K562 (cell line): ENCODE data around the gene NRROS. TPM values are rescaled to one million over a fixed set of nuclear protein-coding genes. Genes with fewer than 3 reads are reported as not detected.

Experiments
- ELF4 ChIP-seq: fragments of 450-650 bp; formaldehyde crosslinking; IDR thresholded peaks from 2 replicates; pipeline ENCODE4 v1.4.0; 2022; ENCODE audit warnings: missing genetic modification characterization
- EWSR1 ChIP-seq: fragments of 450-650 bp; IDR thresholded peaks from 2 replicates; pipeline ENCODE4 v1.6.1; 2018; ENCODE audit warnings: borderline replicate concordance, mild to moderate bottlenecking, low read depth, moderate library complexity; ENCODE audit not compliant: partially characterized antibody
- FOXJ2 ChIP-seq: fragments of 200-800 bp; sonication (Bioruptor generic); IDR thresholded peaks from 2 replicates; pipeline ENCODE4 v1.6.1; 2016; ENCODE audit warnings: missing genetic modification characterization, missing compliant biosample characterization
- GABPA ChIP-seq: fragments of 200-800 bp; sonication (Bioruptor generic); conservative IDR thresholded peaks from 2 replicates; pipeline ENCODE4 v1.6.1; 2016; ENCODE audit warnings: low read depth, missing genetic modification characterization, missing compliant biosample characterization
- MCM5 ChIP-seq: fragments of 450-650 bp; IDR thresholded peaks from 2 replicates; pipeline ENCODE4 v1.6.1; 2016; ENCODE audit warnings: low read depth
- NCOA2 ChIP-seq, 2 experiments: fragments of 450-650 bp; IDR thresholded peaks; 2 replicates each; pipeline ENCODE4 v1.6.1; 2018; ENCODE audit warnings: mild to moderate bottlenecking in 2 of 2, moderate library complexity in 1 of 2; ENCODE audit not compliant: partially characterized antibody in 2 of 2
- PCBP1 ChIP-seq: fragments of 200-400 bp; formaldehyde crosslinking; IDR thresholded peaks from 2 replicates; pipeline ENCODE4 v1.6.1; 2018; ENCODE audit warnings: mild to moderate bottlenecking, low read depth, low read length; ENCODE audit not compliant: poor library complexity, severe bottlenecking
- PRPF4 ChIP-seq: fragments of 200-400 bp; formaldehyde crosslinking; IDR thresholded peaks from one replicate; pipeline ENCODE4 v1.6.1; 2017; ENCODE audit warnings: low read length, low read depth, mild to moderate bottlenecking; ENCODE audit not compliant: insufficient read depth, poor library complexity, severe bottlenecking
- RBM14 ChIP-seq: fragments of 200-400 bp; formaldehyde crosslinking; IDR thresholded peaks from 2 replicates; pipeline ENCODE4 v1.6.1; 2018; ENCODE audit warnings: low read depth, mild to moderate bottlenecking, low read length, moderate library complexity, borderline replicate concordance; ENCODE audit not compliant: insufficient read depth
- RFX5 ChIP-seq: IDR thresholded peaks from 2 replicates; pipeline ENCODE4 v1.6.1; 2011; ENCODE audit warnings: low read depth, mild to moderate bottlenecking, improper control_type of control experiment, low read length
- SIN3B ChIP-seq: fragments of 450-650 bp; IDR thresholded peaks from 2 replicates; pipeline ENCODE4 v1.6.1; 2017; ENCODE audit warnings: low read depth, mild to moderate bottlenecking, moderate library complexity
- TBL1XR1 ChIP-seq, 2 experiments: IDR thresholded peaks; 2 replicates each; pipeline ENCODE4 v1.6.1; 2012; ENCODE audit warnings: improper control_type of control experiment in 2 of 2, low read length in 2 of 2, mild to moderate bottlenecking in 1 of 2
- TBP ChIP-seq: optimal IDR thresholded peaks from 2 replicates; pipeline ENCODE3; 2011; ENCODE audit warnings: low read depth, low read length, improper control_type of control experiment
- THRAP3 ChIP-seq: fragments of 450-650 bp; IDR thresholded peaks from 2 replicates; pipeline ENCODE4 v1.6.1; 2016; ENCODE audit warnings: mild to moderate bottlenecking, inconsistent platforms, borderline replicate concordance
- ZNF121 ChIP-seq: sonication (generic); formaldehyde crosslinking; conservative IDR thresholded peaks from 2 replicates; pipeline ENCODE4 v1.8.0; 2022; ENCODE audit warnings: missing genetic modification reagents
- ZNF134 ChIP-seq: fragments of 250-450 bp; sonication (Bioruptor Pico); conservative IDR thresholded peaks from 2 replicates; pipeline ENCODE4 v1.4.0; 2020
- ZNF347 ChIP-seq: fragments of 450-650 bp; formaldehyde crosslinking; IDR thresholded peaks from 2 replicates; pipeline ENCODE4 v1.4.0; 2020; ENCODE audit warnings: low read depth, mild to moderate bottlenecking, moderate library complexity
- ZNF518B ChIP-seq: fragments of 250-450 bp; sonication (Bioruptor Pico); IDR thresholded peaks from 2 replicates; pipeline ENCODE4 v1.5.0; 2021; ENCODE audit warnings: mild to moderate bottlenecking, moderate library complexity
- ZNF717 ChIP-seq: fragments of 250-450 bp; sonication (Bioruptor Pico); IDR thresholded peaks from 2 replicates; pipeline ENCODE4 v1.5.0; 2021
- polyA plus RNA-seq, 8 experiments: library from polyadenylated mRNA; depleted of rRNA in 4 of 8; stranded (reverse) in 5 of 8; unstranded in 3 of 8; fragments of >200 nt; fragmentation: Nextera tagmentation in 2 of 8; fragmentation: Illumina TruSeq in 1 of 8; extraction: Ambion mirVana in 2 of 8; extraction: Trizol in 1 of 8; gene quantifications; 2 replicates each; pipeline versions ENCODE4 v1.2.1 to v1.2.3, GENCODE V29; 2011 to 2014; ENCODE audit warnings: inconsistent platforms in 1 of 8, missing spikeins in 1 of 8
- total RNA-seq, 7 experiments: library from RNA; depleted of rRNA in 6 of 7; stranded (reverse); fragments of >200 nt in 6 of 7; fragmentation: Illumina TruSeq in 2 of 7; extraction: Trizol in 2 of 7; gene quantifications; 2 replicates each; pipeline versions ENCODE4 v1.2.1 to v1.2.3, GENCODE V29; 2011 to 2021; ENCODE audit warnings: low replicate concordance in 1 of 7
- TF ChIP-seq, protein P1 (sequence below), 3 experiments: fragments of 200-800 bp in 1 of 3; fragments of 250-450 bp in 1 of 3; fragments of 450-650 bp in 1 of 3; sonication (Bioruptor Pico) in 1 of 3; sonication (Bioruptor generic) in 1 of 3; formaldehyde crosslinking in 1 of 3; IDR thresholded peaks; 2 replicates each; pipeline versions ENCODE4 v1.6.1 to v1.8.0; 2016 to 2022; ENCODE audit warnings: mild to moderate bottlenecking in 2 of 3, missing genetic modification characterization in 2 of 3, missing compliant biosample characterization in 1 of 3, moderate library complexity in 1 of 3
- TF ChIP-seq, protein P2 (sequence below): fragments of 450-650 bp; formaldehyde crosslinking; IDR thresholded peaks from 2 replicates; pipeline ENCODE4 v1.4.0; 2020; ENCODE audit warnings: mild to moderate bottlenecking, moderate library complexity

The NRROS gene
- total and polyA plus RNA-seq, 9 of the 15 experiments (the other 6 are each of a cell fraction or from before 2014, with no cell fraction given): 0.34 to 13.8 (median 3.8) TPM

- TF ChIP-seq ZNF518B (CRISPR knock-in tag): no peak
- TF ChIP-seq NCOA2 (IDR thresholded peaks at IDR 0.05; ENCODE audit: partially characterized antibody in 2 of 2): no peak
- TF ChIP-seq RFX5: no peak
- TF ChIP-seq PRPF4: no peak
- TF ChIP-seq EWSR1: no peak
- no peak for TF ChIP-seq ZNF347 (CRISPR knock-in tag)
- TF ChIP-seq ZNF121: no peak
- TF ChIP-seq, protein P1, sequence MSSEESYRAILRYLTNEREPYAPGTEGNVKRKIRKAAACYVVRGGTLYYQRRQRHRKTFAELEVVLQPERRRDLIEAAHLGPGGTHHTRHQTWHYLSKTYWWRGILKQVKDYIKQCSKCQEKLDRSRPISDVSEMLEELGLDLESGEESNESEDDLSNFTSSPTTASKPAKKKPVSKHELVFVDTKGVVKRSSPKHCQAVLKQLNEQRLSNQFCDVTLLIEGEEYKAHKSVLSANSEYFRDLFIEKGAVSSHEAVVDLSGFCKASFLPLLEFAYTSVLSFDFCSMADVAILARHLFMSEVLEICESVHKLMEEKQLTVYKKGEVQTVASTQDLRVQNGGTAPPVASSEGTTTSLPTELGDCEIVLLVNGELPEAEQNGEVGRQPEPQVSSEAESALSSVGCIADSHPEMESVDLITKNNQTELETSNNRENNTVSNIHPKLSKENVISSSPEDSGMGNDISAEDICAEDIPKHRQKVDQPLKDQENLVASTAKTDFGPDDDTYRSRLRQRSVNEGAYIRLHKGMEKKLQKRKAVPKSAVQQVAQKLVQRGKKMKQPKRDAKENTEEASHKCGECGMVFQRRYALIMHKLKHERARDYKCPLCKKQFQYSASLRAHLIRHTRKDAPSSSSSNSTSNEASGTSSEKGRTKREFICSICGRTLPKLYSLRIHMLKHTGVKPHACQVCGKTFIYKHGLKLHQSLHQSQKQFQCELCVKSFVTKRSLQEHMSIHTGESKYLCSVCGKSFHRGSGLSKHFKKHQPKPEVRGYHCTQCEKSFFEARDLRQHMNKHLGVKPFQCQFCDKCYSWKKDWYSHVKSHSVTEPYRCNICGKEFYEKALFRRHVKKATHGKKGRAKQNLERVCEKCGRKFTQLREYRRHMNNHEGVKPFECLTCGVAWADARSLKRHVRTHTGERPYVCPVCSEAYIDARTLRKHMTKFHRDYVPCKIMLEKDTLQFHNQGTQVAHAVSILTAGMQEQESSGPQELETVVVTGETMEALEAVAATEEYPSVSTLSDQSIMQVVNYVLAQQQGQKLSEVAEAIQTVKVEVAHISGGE (CRISPR knock-in tag; IDR thresholded peaks at IDR 0.05): peak in 1 of 3 experiments; percentile 36; a peak in 1 of 6 replicates
- TF ChIP-seq FOXJ2 (tag): no peak
- no peak for TF ChIP-seq PCBP1
- no peak for TF ChIP-seq TBP
- TF ChIP-seq ELF4 (CRISPR knock-in tag): no peak
- TF ChIP-seq TBL1XR1 (IDR thresholded peaks at IDR 0.05; ENCODE audit: low read length in 2 of 2): no peak
- TF ChIP-seq, protein P2, sequence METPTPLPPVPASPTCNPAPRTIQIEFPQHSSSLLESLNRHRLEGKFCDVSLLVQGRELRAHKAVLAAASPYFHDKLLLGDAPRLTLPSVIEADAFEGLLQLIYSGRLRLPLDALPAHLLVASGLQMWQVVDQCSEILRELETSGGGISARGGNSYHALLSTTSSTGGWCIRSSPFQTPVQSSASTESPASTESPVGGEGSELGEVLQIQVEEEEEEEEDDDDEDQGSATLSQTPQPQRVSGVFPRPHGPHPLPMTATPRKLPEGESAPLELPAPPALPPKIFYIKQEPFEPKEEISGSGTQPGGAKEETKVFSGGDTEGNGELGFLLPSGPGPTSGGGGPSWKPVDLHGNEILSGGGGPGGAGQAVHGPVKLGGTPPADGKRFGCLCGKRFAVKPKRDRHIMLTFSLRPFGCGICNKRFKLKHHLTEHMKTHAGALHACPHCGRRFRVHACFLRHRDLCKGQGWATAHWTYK (CRISPR knock-in tag): no peak
- no peak for TF ChIP-seq RBM14
- TF ChIP-seq ZNF717: no peak
- no peak for TF ChIP-seq THRAP3
- no peak for TF ChIP-seq SIN3B
- no peak for TF ChIP-seq MCM5
- no peak for TF ChIP-seq ZNF134
- no peak for TF ChIP-seq GABPA (tag)
Observed at GRCh38 chr3:196609343-196609775, 30.1 kb upstream of the NRROS start (continued).
